Fibroblast of pulmonary artery (primary cell): ENCODE data around the gene CUEDC1.

Experiments used
- DNase-seq: peaks from one replicate; pipeline ENCODE4 v3.0.0-alpha.2; 2010; ENCODE audit warnings: low read depth
- H3K4me3 ChIP-seq: replicated peaks from 2 replicates; pipeline ENCODE4 v1.5.1; 2011; ENCODE audit warnings: low read depth, mild to moderate bottlenecking, control low read depth, low read length, moderate library complexity
- TF ChIP-seq, protein P1 (sequence below): IDR thresholded peaks from 2 replicates; pipeline ENCODE4 v1.5.1; 2011; ENCODE audit warnings: mild to moderate bottlenecking, control low read depth, low read length, inconsistent platforms; ENCODE audit errors: missing control alignments

CUEDC1 gene

GRCh38 chr17:57957120-57957850 lies 2.1 kb upstream of the CUEDC1 start:
- no peak overlapping the region for H3K4me3 ChIP-seq
- TF ChIP-seq, protein P1, sequence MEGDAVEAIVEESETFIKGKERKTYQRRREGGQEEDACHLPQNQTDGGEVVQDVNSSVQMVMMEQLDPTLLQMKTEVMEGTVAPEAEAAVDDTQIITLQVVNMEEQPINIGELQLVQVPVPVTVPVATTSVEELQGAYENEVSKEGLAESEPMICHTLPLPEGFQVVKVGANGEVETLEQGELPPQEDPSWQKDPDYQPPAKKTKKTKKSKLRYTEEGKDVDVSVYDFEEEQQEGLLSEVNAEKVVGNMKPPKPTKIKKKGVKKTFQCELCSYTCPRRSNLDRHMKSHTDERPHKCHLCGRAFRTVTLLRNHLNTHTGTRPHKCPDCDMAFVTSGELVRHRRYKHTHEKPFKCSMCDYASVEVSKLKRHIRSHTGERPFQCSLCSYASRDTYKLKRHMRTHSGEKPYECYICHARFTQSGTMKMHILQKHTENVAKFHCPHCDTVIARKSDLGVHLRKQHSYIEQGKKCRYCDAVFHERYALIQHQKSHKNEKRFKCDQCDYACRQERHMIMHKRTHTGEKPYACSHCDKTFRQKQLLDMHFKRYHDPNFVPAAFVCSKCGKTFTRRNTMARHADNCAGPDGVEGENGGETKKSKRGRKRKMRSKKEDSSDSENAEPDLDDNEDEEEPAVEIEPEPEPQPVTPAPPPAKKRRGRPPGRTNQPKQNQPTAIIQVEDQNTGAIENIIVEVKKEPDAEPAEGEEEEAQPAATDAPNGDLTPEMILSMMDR, result no peak
- no peak for DNase-seq

DNA sequence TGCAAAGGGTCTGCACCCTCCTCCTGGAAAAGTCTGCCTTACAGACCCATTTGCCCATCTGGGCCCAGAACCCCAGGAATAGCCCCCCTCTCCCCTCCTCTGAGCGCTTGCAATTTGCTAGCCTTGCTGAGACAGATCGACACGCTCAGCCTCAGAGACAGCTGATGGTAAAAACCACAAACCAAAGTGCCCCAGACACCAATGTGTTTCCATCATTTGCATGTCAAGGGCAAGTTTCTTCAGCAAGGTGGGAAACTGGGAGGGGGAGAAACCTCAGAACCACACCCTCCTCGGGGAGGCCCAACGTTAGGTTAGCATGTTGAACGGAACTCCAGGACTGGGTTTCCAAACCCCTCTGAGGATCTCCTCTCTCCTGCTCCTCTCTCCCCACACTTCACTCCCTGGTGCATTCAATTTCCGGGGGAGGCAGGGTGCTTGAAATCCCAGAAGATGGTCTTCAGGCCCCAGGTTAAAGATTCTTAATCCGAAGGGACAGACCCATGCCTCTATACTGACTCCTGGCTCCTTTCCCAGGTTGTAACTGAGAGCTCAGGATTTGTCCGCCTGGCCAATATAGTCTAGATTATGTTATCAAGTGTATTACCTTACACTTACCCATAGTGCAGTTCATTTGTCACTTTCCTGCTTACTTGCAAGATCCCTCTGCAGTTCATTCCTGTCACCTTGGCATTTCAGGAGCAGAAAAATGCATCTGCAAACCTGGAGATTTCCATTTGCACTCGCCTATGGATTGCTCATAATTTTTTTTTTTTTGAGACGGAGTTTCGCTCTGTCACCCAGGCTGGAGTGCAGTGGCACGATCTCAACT lies 1.3 kb upstream of the CUEDC1 start:
- no peak overlapping the region for H3K4me3 ChIP-seq
- TF ChIP-seq, protein P1, result no peak
- no peak for DNase-seq

- TF ChIP-seq, protein P1, result no peak
- peak overlapping the region; percentile 58 for H3K4me3 ChIP-seq
- peak; percentile 52 for DNase-seq
Measured at GRCh38 chr17:57954397-57955182, 622 bp downstream of the CUEDC1 start.

GRCh38 chr17:57953705-57954396 lies 1.4 kb downstream of the CUEDC1 start:
- DNase-seq, result no peak
- TF ChIP-seq, protein P1, result no peak
- H3K4me3 ChIP-seq, result peak overlapping the region; percentile 58

DNA sequence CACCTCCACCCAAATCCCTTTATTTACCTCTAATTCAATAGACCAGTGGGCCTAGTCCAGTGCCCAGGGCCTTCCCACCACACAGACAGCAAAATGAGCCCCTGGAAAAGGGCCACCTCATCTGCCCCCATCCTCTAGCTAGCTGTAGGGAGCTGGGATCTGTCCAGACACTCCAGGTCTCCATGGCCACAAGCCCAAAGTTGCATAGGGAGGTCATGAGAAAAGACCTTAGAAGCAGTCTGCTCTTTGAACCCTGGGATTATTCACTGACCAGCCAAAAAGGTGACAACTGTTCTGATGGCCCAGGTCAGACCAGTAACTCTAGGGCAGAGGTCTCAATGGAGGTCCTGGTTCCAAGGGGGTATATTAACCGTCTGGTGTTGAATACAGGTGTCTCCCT lies 2.0 kb downstream of the CUEDC1 start:
- H3K4me3 ChIP-seq, result no peak overlapping the region
- TF ChIP-seq, protein P1, result no peak
- DNase-seq, result no peak

GRCh38 chr17:57949649-57950048 lies 5.6 kb downstream of the CUEDC1 start:
- TF ChIP-seq, protein P1, result no peak
- no peak overlapping the region for H3K4me3 ChIP-seq
- no peak for DNase-seq
